HCT116 (cell line): Measurements from ENCODE around the gene PIGL. TPM values are rescaled to one million over a fixed set of nuclear protein-coding genes. Genes with fewer than 3 reads are reported as not detected.

Source experiments
- ATAC-seq: fragments of 200-7000 bp; cut with Tn5 transposase; 2 replicates; pipeline ENCODE4 v1.9.1; 2020; ENCODE audit warnings: mild to moderate bottlenecking, moderate library complexity
- BruUV-seq: library from RNA; stranded (reverse); fragments of 400-500 nt; replicated peaks from 2 replicates; lab custom pipeline; 2021; lab: Mats Ljungman, UMichigan
- CTCF ChIA-PET: fragments of 300-600 bp; sonication (Branson Sonifier 250); formaldehyde crosslinking; loops from one replicate; lab custom pipeline; 2021; ENCODE audit warnings: antibody characterized with exemption; lab: Charles Lee
- POLR2A ChIA-PET: fragments of 300-600, 350-600 bp; sonication (Branson Sonifier 250); formaldehyde crosslinking; loops from one replicate; lab custom pipeline; 2021; ENCODE audit warnings: antibody characterized with exemption; lab: Charles Lee
- RAD21 ChIA-PET, 2 experiments: fragments of 300-600 bp; sonication (Branson Sonifier 250); formaldehyde crosslinking; loops; one replicate each; lab custom pipeline; 2023; ENCODE audit warnings: low total read pairs in 2 of 2; ENCODE audit not compliant: uncharacterized antibody in 2 of 2, unreplicated experiment in 2 of 2, low non-redundant PET in 1 of 2; lab: Charles Lee
- DNase-seq: peaks from one replicate; pipeline ENCODE4 v3.0.0-alpha.2; 2010; ENCODE audit warnings: low read depth, low spot score
- H2AFZ ChIP-seq: fragments of 200-600 bp; shearing (Covaris generic), sonication (generic); 2 replicates; pipeline ENCODE4 v1.6.1; 2017; ENCODE audit warnings: low read depth, mixed run types, mixed read lengths, antibody characterized with exemption, low read length; ENCODE audit not compliant: poor library complexity, severe bottlenecking
- H3K27ac ChIP-seq: 2 replicates; pipeline ENCODE4 v1.5.1; 2012; ENCODE audit warnings: low read depth, low read length
- H3K27me3 ChIP-seq: fragments of 200-600 bp; sonication (generic); 2 replicates; pipeline ENCODE4 v1.6.1; 2016; ENCODE audit warnings: mixed run types, low read length, mixed read lengths; ENCODE audit not compliant: insufficient read depth
- H3K36me3 ChIP-seq, 2 experiments: fragments of 200-500 bp in 1 of 2; fragments of 200-600 bp in 1 of 2; sonication (Bioruptor generic) in 1 of 2; sonication (generic) in 1 of 2; 2 replicates each; pipeline versions ENCODE4 v1.5.1 to v1.6.1; 2014 to 2016; ENCODE audit warnings: low read length in 2 of 2, inconsistent platforms in 1 of 2, mixed read lengths in 1 of 2, mixed run types in 1 of 2; ENCODE audit not compliant: insufficient read depth in 2 of 2, control insufficient read depth in 1 of 2
- H3K4me1 ChIP-seq, 2 experiments: fragments of 200-600 bp in 1 of 2; sonication (generic) in 1 of 2; 2 replicates each; pipeline versions ENCODE4 v1.5.1 to v1.6.1; 2012 to 2017; ENCODE audit warnings: low read length in 2 of 2, inconsistent platforms in 1 of 2, mild to moderate bottlenecking in 1 of 2, mixed read lengths in 1 of 2, mixed run types in 1 of 2, moderate library complexity in 1 of 2; ENCODE audit not compliant: insufficient read depth in 2 of 2, control insufficient read depth in 1 of 2
- H3K4me2 ChIP-seq: fragments of 200-600 bp; sonication (generic); 2 replicates; pipeline ENCODE4 v1.6.1; 2017; ENCODE audit warnings: mixed run types, low read length, mixed read lengths
- H3K4me3 ChIP-seq, 2 experiments: fragments of 200-600 bp in 1 of 2; sonication (generic) in 1 of 2; replicated peaks in 1 of 2; 2 replicates each; pipeline ENCODE4 v1.5.1; 2011 to 2016; ENCODE audit warnings: low read length in 2 of 2, control low read depth in 1 of 2, low read depth in 1 of 2, mild to moderate bottlenecking in 1 of 2, mixed read lengths in 1 of 2, mixed run types in 1 of 2
- H3K79me2 ChIP-seq: fragments of 200-600 bp; sonication (generic); 2 replicates; pipeline ENCODE4 v1.6.1; 2017; ENCODE audit warnings: mild to moderate bottlenecking, mixed run types, low read length, moderate library complexity, mixed read lengths; ENCODE audit not compliant: insufficient read depth
- H3K9ac ChIP-seq: fragments of 200-600 bp; sonication (generic); 2 replicates; pipeline ENCODE4 v1.6.1; 2016; ENCODE audit warnings: low read length, mixed read lengths
- H3K9me2 ChIP-seq: fragments of 200-600 bp; sonication (generic), shearing (Covaris generic); 2 replicates; pipeline ENCODE4 v1.6.1; 2017; ENCODE audit warnings: mixed run types, mild to moderate bottlenecking, moderate library complexity; ENCODE audit not compliant: insufficient read depth
- H3K9me3 ChIP-seq, 2 experiments: fragments of 200-500 bp in 1 of 2; fragments of 200-600 bp in 1 of 2; sonication (Bioruptor generic) in 1 of 2; sonication (generic) in 1 of 2; 2 replicates each; pipeline ENCODE4 v1.6.1; 2014 to 2017; ENCODE audit warnings: low read length in 2 of 2, mixed read lengths in 2 of 2, inconsistent platforms in 1 of 2, low read depth in 1 of 2, mild to moderate bottlenecking in 1 of 2, mixed run types in 1 of 2, moderate library complexity in 1 of 2; ENCODE audit not compliant: control insufficient read depth in 1 of 2, insufficient read depth in 1 of 2
- H4K20me1 ChIP-seq: fragments of 200-600 bp; sonication (generic), shearing (Covaris generic); 2 replicates; pipeline ENCODE4 v1.6.1; 2017; ENCODE audit warnings: mixed run types, mild to moderate bottlenecking, moderate library complexity; ENCODE audit not compliant: insufficient read depth
- CBX3 ChIP-seq: IDR thresholded peaks from 2 replicates; pipeline ENCODE4 v1.6.1; 2012; ENCODE audit warnings: low read depth
- CEBPB ChIP-seq: IDR thresholded peaks from 2 replicates; pipeline ENCODE4 v1.6.1; 2012; ENCODE audit warnings: low read depth
- CTCF ChIP-seq, 3 experiments: fragments of 200-600 bp in 1 of 3; sonication (generic) in 1 of 3; IDR thresholded peaks in 2 of 3; conservative IDR thresholded peaks in 1 of 3; 2 replicates each; pipeline ENCODE4 v1.5.1; 2012 to 2017; ENCODE audit warnings: low read depth in 2 of 3, low read length in 2 of 3, antibody characterized with exemption in 1 of 3, borderline replicate concordance in 1 of 3, control low read depth in 1 of 3, mild to moderate bottlenecking in 1 of 3, mixed read lengths in 1 of 3, mixed run types in 1 of 3, moderate library complexity in 1 of 3; ENCODE audit not compliant: insufficient read depth in 1 of 3
- EGR1 ChIP-seq: IDR thresholded peaks from 2 replicates; pipeline ENCODE4 v1.6.1; 2012; ENCODE audit warnings: low read depth
- ELF1 ChIP-seq: IDR thresholded peaks from 2 replicates; pipeline ENCODE4 v1.6.1; 2012; ENCODE audit warnings: low read depth, borderline replicate concordance
- EZH2 ChIP-seq: fragments of 200-600 bp; sonication (generic); IDR thresholded peaks from 2 replicates; pipeline ENCODE4 v1.6.1; 2017; ENCODE audit warnings: antibody characterized with exemption, mixed run types
- FOSL1 ChIP-seq: IDR thresholded peaks from 2 replicates; pipeline ENCODE4 v1.6.1; 2012; ENCODE audit warnings: low read depth
- JUND ChIP-seq: IDR thresholded peaks from 2 replicates; pipeline ENCODE4 v1.6.1; 2012
- POLR2A ChIP-seq: IDR thresholded peaks from 2 replicates; pipeline ENCODE4 v1.7.0; 2011; ENCODE audit warnings: borderline replicate concordance; ENCODE audit not compliant: insufficient read depth, insufficient read length; ENCODE audit errors: extremely low read depth
- POLR2AphosphoS5 ChIP-seq: IDR thresholded peaks from 2 replicates; pipeline ENCODE4 v1.6.1; 2011; ENCODE audit warnings: mild to moderate bottlenecking, low read depth, low read length, moderate library complexity
- REST ChIP-seq: IDR thresholded peaks from 2 replicates; pipeline ENCODE4 v1.6.1; 2012; ENCODE audit warnings: low read depth
- SIN3A ChIP-seq: IDR thresholded peaks from 2 replicates; pipeline ENCODE4 v1.6.1; 2012; ENCODE audit warnings: low read depth
- SP1 ChIP-seq: IDR thresholded peaks from 2 replicates; pipeline ENCODE4 v1.6.1; 2012; ENCODE audit warnings: low read depth
- SRF ChIP-seq: IDR thresholded peaks from 2 replicates; pipeline ENCODE4 v1.6.1; 2012; ENCODE audit warnings: low read depth
- YY1 ChIP-seq: IDR thresholded peaks from 2 replicates; pipeline ENCODE4 v1.6.1; 2011; ENCODE audit warnings: low read length, low read depth, moderate library complexity, mild to moderate bottlenecking; ENCODE audit not compliant: insufficient replicate concordance; ENCODE audit errors: extremely low read depth
- ZBTB33 ChIP-seq: IDR thresholded peaks from 2 replicates; pipeline ENCODE4 v1.6.1; 2011; ENCODE audit warnings: mild to moderate bottlenecking, low read length, moderate library complexity; ENCODE audit not compliant: insufficient replicate concordance; ENCODE audit errors: extremely low read depth
- ZFX ChIP-seq: fragments of 450-650 bp; IDR thresholded peaks from 2 replicates; pipeline ENCODE4 v1.6.1; 2017
- ZNF274 ChIP-seq: fragments of 200-500 bp; sonication (Bioruptor generic); IDR thresholded peaks from 2 replicates; pipeline ENCODE4 v1.6.1; 2014; ENCODE audit warnings: mild to moderate bottlenecking, low read depth, low read length, inconsistent platforms
- intact Hi-C: fragments of 100-400 bp; cut with micrococcal nuclease; formaldehyde crosslinking; loops from 2 replicates; pipeline ENCODE4 v1.10.0; 2022
- total RNA-seq: library from RNA; stranded (reverse); gene quantifications from one replicate; pipeline ENCODE4 v1.2.1, GENCODE V29; 2021; ENCODE audit not compliant: unreplicated experiment
- TF ChIP-seq, protein P1 (sequence below): IDR thresholded peaks from 2 replicates; pipeline ENCODE4 v1.6.1; 2012
- TF ChIP-seq, protein P2 (sequence below): IDR thresholded peaks from 2 replicates; pipeline ENCODE4 v1.6.1; 2012

Gene PIGL
- total RNA-seq, 1 experiment from 2014 or later: 36.8 TPM

GRCh38 chr17:16254773-16255400 is 37.9 kb downstream of the PIGL start:
- POLR2A ChIA-PET: no interaction called here
- DNase-seq (no peak), ATAC-seq (no peak)
- BruUV-seq: no TSS peak
- RAD21 ChIA-PET: no interaction called here
- Histone ChIP-seq H3K36me3 (no peaks in the 10 kb centered on the region), H3K27me3 (no peaks in the 10 kb centered on the region), H3K9ac (no peak overlapping the region), H3K9me2 (no peaks in the 10 kb centered on the region), H3K4me2 (no peak overlapping the region), H2AFZ (no peak overlapping the region), H3K27ac (no peak overlapping the region), H3K79me2 (no peaks in the 10 kb centered on the region), H3K4me1 (no peaks in the 10 kb centered on the region), H3K4me3 (no peak overlapping the region), H4K20me1 (no peaks in the 10 kb centered on the region), H3K9me3 (no peaks in the 10 kb centered on the region)
- TF ChIP-seq REST (no peak), POLR2AphosphoS5 (no peak), CTCF (IDR thresholded peaks at IDR 0.05 in 2 of 3, conservative IDR thresholded peaks at IDR 0.05 in 1 of 3; ENCODE audit: borderline replicate concordance in 1 of 3, insufficient read depth in 1 of 3, low read depth in 2 of 3, low read length in 2 of 3) (no peak), EGR1 (no peak), YY1 (no peak), ZBTB33 (no peak), CEBPB (no peak), ZNF274 (no peak), CBX3 (no peak), SRF (no peak), EZH2 (no peak), JUND (no peak), POLR2A (no peak), FOSL1 (no peak), ELF1 (no peak), SP1 (no peak), ZFX (no peak), SIN3A (no peak)
- TF ChIP-seq, protein P1, sequence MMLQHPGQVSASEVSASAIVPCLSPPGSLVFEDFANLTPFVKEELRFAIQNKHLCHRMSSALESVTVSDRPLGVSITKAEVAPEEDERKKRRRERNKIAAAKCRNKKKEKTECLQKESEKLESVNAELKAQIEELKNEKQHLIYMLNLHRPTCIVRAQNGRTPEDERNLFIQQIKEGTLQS: no peak
- TF ChIP-seq, protein P2, sequence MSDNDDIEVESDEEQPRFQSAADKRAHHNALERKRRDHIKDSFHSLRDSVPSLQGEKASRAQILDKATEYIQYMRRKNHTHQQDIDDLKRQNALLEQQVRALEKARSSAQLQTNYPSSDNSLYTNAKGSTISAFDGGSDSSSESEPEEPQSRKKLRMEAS: no peak
- CTCF ChIA-PET: no interaction called here
- intact Hi-C loops: no loop called here
